K562 (cell line): ENCODE measurements around the gene TSC22D3. TPM values are rescaled to one million over a fixed set of nuclear protein-coding genes. Genes with fewer than 3 reads are reported as not detected.

Source experiments
- ARNT ChIP-seq, 2 experiments: fragments of 450-650 bp; IDR thresholded peaks; 2 replicates each; pipeline ENCODE4 v1.6.1; 2016; ENCODE audit warnings: mild to moderate bottlenecking in 1 of 2
- CCNT2 ChIP-seq: IDR thresholded peaks from 2 replicates; pipeline ENCODE4 v1.6.1; 2011; ENCODE audit warnings: borderline replicate concordance, low read depth, mild to moderate bottlenecking, moderate library complexity, mixed read lengths, low read length; ENCODE audit not compliant: insufficient read length; ENCODE audit errors: extremely low read depth
- ERF ChIP-seq: fragments of 450-650 bp; formaldehyde crosslinking; IDR thresholded peaks from 2 replicates; pipeline ENCODE4 v1.4.0; 2020; ENCODE audit warnings: mild to moderate bottlenecking, mixed read lengths
- MBD2 ChIP-seq: sonication (generic); IDR thresholded peaks from 2 replicates; pipeline ENCODE4 v1.6.1; 2016; ENCODE audit warnings: low read depth, borderline replicate concordance
- MYC ChIP-seq, 2 experiments: fragments of 250-450 bp in 1 of 2; sonication (Bioruptor Pico) in 1 of 2; IDR thresholded peaks; 2 replicates each; pipeline versions ENCODE4 v1.5.1 to v1.6.1; 2012 to 2021; ENCODE audit warnings: low read depth in 2 of 2, borderline replicate concordance in 1 of 2, improper control_type of control experiment in 1 of 2, low read length in 1 of 2, mild to moderate bottlenecking in 1 of 2, moderate library complexity in 1 of 2
- PHF8 ChIP-seq: fragments of 200-600 bp; sonication (generic); IDR thresholded peaks from 2 replicates; pipeline ENCODE4 v1.6.1; 2012; ENCODE audit warnings: mixed run types, mild to moderate bottlenecking, inconsistent platforms, low read length, moderate library complexity, borderline replicate concordance
- RB1 ChIP-seq: fragments of 450-650 bp; IDR thresholded peaks from 2 replicates; pipeline ENCODE4 v1.6.1; 2017; ENCODE audit warnings: low read depth, mild to moderate bottlenecking
- RBM25 ChIP-seq: fragments of 200-400 bp; formaldehyde crosslinking; IDR thresholded peaks from 2 replicates; pipeline ENCODE4 v1.6.1; 2018; ENCODE audit warnings: low read length, low read depth, moderate library complexity; ENCODE audit not compliant: severe bottlenecking
- SMARCC2 ChIP-seq: fragments of 450-650 bp; IDR thresholded peaks from 2 replicates; pipeline ENCODE4 v1.6.1; 2017; ENCODE audit warnings: antibody characterized with exemption, moderate library complexity, mild to moderate bottlenecking, low read depth
- ZC3H11A ChIP-seq: IDR thresholded peaks from 2 replicates; pipeline ENCODE4 v1.6.1; 2012; ENCODE audit warnings: low read depth, low read length, improper control_type of control experiment
- ZEB2 ChIP-seq: fragments of 450-650 bp; IDR thresholded peaks from 2 replicates; pipeline ENCODE4 v1.6.1; 2016
- ZNF431 ChIP-seq: sonication (generic); formaldehyde crosslinking; IDR thresholded peaks from 2 replicates; pipeline ENCODE4 v1.8.0; 2022; ENCODE audit warnings: mild to moderate bottlenecking, missing genetic modification reagents
- ZNF583 ChIP-seq: fragments of 250-450 bp; sonication (Bioruptor Pico); IDR thresholded peaks from 2 replicates; pipeline ENCODE4 v1.4.0; 2020
- polyA plus RNA-seq, 8 experiments: library from polyadenylated mRNA; depleted of rRNA in 4 of 8; stranded (reverse) in 5 of 8; unstranded in 3 of 8; fragments of >200 nt; fragmentation: Nextera tagmentation in 2 of 8; fragmentation: Illumina TruSeq in 1 of 8; extraction: Ambion mirVana in 2 of 8; extraction: Trizol in 1 of 8; gene quantifications; 2 replicates each; pipeline versions ENCODE4 v1.2.1 to v1.2.3, GENCODE V29; 2011 to 2014; ENCODE audit warnings: inconsistent platforms in 1 of 8, missing spikeins in 1 of 8
- total RNA-seq, 7 experiments: library from RNA; depleted of rRNA in 6 of 7; stranded (reverse); fragments of >200 nt in 6 of 7; fragmentation: Illumina TruSeq in 2 of 7; extraction: Trizol in 2 of 7; gene quantifications; 2 replicates each; pipeline versions ENCODE4 v1.2.1 to v1.2.3, GENCODE V29; 2011 to 2021; ENCODE audit warnings: low replicate concordance in 1 of 7
- TF ChIP-seq, protein P1 (sequence below): IDR thresholded peaks from 2 replicates; pipeline ENCODE4 v1.6.1; 2014; ENCODE audit warnings: antibody characterized with exemption
- TF ChIP-seq, protein P2 (sequence below): fragments of 250-450 bp; sonication (Bioruptor Pico); IDR thresholded peaks from 2 replicates; pipeline ENCODE4 v1.5.0; 2020; ENCODE audit warnings: mild to moderate bottlenecking, borderline replicate concordance
- TF ChIP-seq, protein P3 (sequence below): sonication (generic); formaldehyde crosslinking; IDR thresholded peaks from 2 replicates; pipeline ENCODE4 v1.8.0; 2023; ENCODE audit warnings: mild to moderate bottlenecking, missing genetic modification reagents
- TF ChIP-seq, protein P4 (sequence below): fragments of 450-650 bp; IDR thresholded peaks from 2 replicates; pipeline ENCODE4 v1.6.1; 2016; ENCODE audit warnings: low read depth, mild to moderate bottlenecking, moderate library complexity
- TF ChIP-seq, protein P5 (sequence below): sonication (generic); formaldehyde crosslinking; IDR thresholded peaks from 2 replicates; pipeline ENCODE4 v1.8.1; 2022; ENCODE audit warnings: missing genetic modification reagents

Gene TSC22D3
- total and polyA plus RNA-seq, 9 of the 15 experiments (the other 6 are each of a cell fraction or from before 2014, with no cell fraction given) = 0.48 to 3.0 (median 0.87) TPM

DNA sequence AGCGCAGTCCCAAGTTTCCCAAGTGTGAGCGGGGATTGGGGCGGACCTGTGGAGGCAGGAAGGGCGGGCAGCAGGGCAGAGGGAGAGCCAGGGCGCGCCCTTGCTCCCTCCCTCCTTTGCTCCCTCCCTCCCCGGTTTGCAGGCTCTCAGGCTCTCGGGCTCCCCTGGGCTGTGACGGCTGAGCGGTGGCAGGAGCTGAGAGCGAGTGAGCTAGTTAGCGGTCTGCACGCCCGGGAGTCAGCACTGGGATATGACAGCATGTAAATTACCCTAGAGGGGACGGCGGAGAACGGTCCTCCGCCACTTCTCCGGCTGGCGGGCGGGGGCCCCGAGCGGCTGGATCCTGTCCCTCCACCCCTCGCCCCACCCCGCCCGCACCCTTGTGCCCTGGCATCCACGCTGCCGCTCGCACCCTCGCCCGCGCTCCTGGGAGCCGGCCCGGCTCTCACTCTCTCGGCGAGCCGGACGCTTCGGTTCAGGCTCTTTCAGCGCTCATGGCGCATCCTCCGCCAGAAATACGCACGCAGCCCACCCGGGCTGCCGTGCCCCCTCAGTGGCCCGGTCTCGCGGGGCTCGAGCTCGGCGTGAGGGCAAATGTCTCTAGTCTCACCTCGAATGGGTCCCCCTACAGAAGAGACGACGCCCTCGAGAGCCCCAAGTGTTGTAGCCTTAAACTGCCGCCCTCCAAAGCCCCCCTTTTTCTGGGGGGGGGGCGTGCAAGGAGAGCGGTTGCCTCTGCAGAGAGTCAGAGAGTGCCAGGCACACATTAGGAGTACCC, at the start of gene TSC22D3 (continued):
- TF ChIP-seq, protein P1, sequence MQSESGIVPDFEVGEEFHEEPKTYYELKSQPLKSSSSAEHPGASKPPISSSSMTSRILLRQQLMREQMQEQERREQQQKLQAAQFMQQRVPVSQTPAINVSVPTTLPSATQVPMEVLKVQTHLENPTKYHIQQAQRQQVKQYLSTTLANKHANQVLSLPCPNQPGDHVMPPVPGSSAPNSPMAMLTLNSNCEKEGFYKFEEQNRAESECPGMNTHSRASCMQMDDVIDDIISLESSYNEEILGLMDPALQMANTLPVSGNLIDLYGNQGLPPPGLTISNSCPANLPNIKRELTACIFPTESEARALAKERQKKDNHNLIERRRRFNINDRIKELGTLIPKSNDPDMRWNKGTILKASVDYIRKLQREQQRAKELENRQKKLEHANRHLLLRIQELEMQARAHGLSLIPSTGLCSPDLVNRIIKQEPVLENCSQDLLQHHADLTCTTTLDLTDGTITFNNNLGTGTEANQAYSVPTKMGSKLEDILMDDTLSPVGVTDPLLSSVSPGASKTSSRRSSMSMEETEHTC = no peak
- TF ChIP-seq PHF8 (peak; percentile 18; the same call in 1 of the 2 replicates), ARNT (IDR thresholded peaks at IDR 0.05) (no peak), RB1 (peak; percentile 24; the same call in 1 of the 2 replicates), SMARCC2 (no peak), ERF (CRISPR knock-in tag) (no peak), RBM25 (no peak), MYC (IDR thresholded peaks at IDR 0.05; ENCODE audit: low read depth, low read length) (no peak), MYC (CRISPR knock-in tag; IDR thresholded peaks at IDR 0.05; ENCODE audit: borderline replicate concordance, low read depth) (no peak), ZEB2 (no peak), ZC3H11A (no peak), ZNF431 (no peak), MBD2 (no peak), ZNF583 (no peak), CCNT2 (no peak)
- TF ChIP-seq, protein P2, sequence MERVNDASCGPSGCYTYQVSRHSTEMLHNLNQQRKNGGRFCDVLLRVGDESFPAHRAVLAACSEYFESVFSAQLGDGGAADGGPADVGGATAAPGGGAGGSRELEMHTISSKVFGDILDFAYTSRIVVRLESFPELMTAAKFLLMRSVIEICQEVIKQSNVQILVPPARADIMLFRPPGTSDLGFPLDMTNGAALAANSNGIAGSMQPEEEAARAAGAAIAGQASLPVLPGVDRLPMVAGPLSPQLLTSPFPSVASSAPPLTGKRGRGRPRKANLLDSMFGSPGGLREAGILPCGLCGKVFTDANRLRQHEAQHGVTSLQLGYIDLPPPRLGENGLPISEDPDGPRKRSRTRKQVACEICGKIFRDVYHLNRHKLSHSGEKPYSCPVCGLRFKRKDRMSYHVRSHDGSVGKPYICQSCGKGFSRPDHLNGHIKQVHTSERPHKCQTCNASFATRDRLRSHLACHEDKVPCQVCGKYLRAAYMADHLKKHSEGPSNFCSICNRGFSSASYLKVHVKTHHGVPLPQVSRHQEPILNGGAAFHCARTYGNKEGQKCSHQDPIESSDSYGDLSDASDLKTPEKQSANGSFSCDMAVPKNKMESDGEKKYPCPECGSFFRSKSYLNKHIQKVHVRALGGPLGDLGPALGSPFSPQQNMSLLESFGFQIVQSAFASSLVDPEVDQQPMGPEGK = no peak
- TF ChIP-seq, protein P3, sequence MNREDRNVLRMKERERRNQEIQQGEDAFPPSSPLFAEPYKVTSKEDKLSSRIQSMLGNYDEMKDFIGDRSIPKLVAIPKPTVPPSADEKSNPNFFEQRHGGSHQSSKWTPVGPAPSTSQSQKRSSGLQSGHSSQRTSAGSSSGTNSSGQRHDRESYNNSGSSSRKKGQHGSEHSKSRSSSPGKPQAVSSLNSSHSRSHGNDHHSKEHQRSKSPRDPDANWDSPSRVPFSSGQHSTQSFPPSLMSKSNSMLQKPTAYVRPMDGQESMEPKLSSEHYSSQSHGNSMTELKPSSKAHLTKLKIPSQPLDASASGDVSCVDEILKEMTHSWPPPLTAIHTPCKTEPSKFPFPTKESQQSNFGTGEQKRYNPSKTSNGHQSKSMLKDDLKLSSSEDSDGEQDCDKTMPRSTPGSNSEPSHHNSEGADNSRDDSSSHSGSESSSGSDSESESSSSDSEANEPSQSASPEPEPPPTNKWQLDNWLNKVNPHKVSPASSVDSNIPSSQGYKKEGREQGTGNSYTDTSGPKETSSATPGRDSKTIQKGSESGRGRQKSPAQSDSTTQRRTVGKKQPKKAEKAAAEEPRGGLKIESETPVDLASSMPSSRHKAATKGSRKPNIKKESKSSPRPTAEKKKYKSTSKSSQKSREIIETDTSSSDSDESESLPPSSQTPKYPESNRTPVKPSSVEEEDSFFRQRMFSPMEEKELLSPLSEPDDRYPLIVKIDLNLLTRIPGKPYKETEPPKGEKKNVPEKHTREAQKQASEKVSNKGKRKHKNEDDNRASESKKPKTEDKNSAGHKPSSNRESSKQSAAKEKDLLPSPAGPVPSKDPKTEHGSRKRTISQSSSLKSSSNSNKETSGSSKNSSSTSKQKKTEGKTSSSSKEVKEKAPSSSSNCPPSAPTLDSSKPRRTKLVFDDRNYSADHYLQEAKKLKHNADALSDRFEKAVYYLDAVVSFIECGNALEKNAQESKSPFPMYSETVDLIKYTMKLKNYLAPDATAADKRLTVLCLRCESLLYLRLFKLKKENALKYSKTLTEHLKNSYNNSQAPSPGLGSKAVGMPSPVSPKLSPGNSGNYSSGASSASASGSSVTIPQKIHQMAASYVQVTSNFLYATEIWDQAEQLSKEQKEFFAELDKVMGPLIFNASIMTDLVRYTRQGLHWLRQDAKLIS (CRISPR knock-in tag) = no peak
- TF ChIP-seq, protein P4, sequence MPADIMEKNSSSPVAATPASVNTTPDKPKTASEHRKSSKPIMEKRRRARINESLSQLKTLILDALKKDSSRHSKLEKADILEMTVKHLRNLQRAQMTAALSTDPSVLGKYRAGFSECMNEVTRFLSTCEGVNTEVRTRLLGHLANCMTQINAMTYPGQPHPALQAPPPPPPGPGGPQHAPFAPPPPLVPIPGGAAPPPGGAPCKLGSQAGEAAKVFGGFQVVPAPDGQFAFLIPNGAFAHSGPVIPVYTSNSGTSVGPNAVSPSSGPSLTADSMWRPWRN = no peak
- TF ChIP-seq, protein P5, sequence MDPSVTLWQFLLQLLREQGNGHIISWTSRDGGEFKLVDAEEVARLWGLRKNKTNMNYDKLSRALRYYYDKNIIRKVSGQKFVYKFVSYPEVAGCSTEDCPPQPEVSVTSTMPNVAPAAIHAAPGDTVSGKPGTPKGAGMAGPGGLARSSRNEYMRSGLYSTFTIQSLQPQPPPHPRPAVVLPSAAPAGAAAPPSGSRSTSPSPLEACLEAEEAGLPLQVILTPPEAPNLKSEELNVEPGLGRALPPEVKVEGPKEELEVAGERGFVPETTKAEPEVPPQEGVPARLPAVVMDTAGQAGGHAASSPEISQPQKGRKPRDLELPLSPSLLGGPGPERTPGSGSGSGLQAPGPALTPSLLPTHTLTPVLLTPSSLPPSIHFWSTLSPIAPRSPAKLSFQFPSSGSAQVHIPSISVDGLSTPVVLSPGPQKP (CRISPR knock-in tag) = no peak
